Fibroblast of pulmonary artery (primary cell): ENCODE data around the gene OSBPL9.

Experiments
- DNase-seq: peaks from one replicate; pipeline ENCODE4 v3.0.0-alpha.2; 2010; ENCODE audit warnings: low read depth
- H3K4me3 ChIP-seq: replicated peaks from 2 replicates; pipeline ENCODE4 v1.5.1; 2011; ENCODE audit warnings: low read depth, mild to moderate bottlenecking, control low read depth, low read length, moderate library complexity
- CTCF ChIP-seq: IDR thresholded peaks from 2 replicates; pipeline ENCODE4 v1.5.1; 2011; ENCODE audit warnings: mild to moderate bottlenecking, control low read depth, low read length, inconsistent platforms; ENCODE audit errors: missing control alignments

The OSBPL9 gene

GRCh38 chr1:51789342-51789741 lies 172.4 kb downstream of the OSBPL9 start:
- H3K4me3 ChIP-seq = no peak overlapping the region
- no peak for DNase-seq
- no peak for TF ChIP-seq CTCF

GRCh38 chr1:51790385-51790784 lies 173.5 kb downstream of the OSBPL9 start:
- no peak overlapping the region for H3K4me3 ChIP-seq
- no peak for TF ChIP-seq CTCF
- no peak for DNase-seq

GRCh38 chr1:51791888-51792287 lies 175.0 kb downstream of the OSBPL9 start:
- no peak overlapping the region for H3K4me3 ChIP-seq
- DNase-seq = no peak
- no peak for TF ChIP-seq CTCF

GRCh38 chr1:51792864-51793263 lies 176.0 kb downstream of the OSBPL9 start:
- DNase-seq = peak; percentile 54
- no peak overlapping the region for H3K4me3 ChIP-seq
- TF ChIP-seq CTCF = no peak

GRCh38 chr1:51794260-51794659 lies 177.4 kb downstream of the OSBPL9 start:
- H3K4me3 ChIP-seq = no peak overlapping the region
- DNase-seq = no peak
- no peak for TF ChIP-seq CTCF

GRCh38 chr1:51794868-51795267 lies 178.0 kb downstream of the OSBPL9 start:
- no peak for DNase-seq
- no peak for TF ChIP-seq CTCF
- H3K4me3 ChIP-seq = no peak overlapping the region

- no peak for DNase-seq
- no peak for TF ChIP-seq CTCF
- no peak overlapping the region for H3K4me3 ChIP-seq
Observed at GRCh38 chr1:51799372-51799771, 182.5 kb downstream of the OSBPL9 start.
